ENCODE data around the gene EIF4B.

DNA sequence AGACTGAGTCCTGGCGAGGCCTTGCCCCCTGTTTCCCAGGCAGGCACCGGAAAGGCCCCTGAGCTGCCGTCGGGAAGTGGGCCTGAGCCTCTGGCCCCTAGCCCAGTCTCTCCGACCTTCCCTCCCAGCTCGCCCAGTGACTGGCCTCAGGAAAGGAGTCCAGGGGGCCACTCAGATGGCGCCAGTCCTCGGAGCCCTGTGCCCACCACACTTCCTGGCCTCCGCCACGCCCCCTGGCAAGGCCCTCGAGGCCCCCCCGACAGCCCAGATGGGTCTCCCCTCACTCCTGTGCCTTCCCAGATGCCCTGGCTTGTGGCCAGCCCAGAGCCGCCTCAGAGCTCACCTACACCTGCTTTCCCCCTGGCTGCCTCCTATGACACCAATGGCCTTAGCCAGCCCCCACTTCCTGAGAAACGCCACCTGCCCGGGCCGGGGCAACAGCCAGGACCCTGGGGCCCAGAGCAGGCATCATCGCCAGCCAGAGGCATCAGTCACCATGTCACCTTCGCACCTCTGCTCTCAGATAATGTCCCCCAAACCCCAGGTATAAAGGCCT lies 54.5 kb downstream of the EIF4B start:
- TF ChIP-seq CTCF (conservative IDR thresholded peaks at IDR 0.05; ENCODE audit: low read depth, low read length) = no peak
- TF ChIP-seq EZH2 (IDR thresholded peaks at IDR 0.05; ENCODE audit: borderline replicate concordance, low read depth, low read length, poor library complexity, severe bottlenecking) = no peak

Data from A673 (cell line).